Activated T-cell treated with anti-CD3 and anti-CD28 coated beads, Interleukin-2, amount 50 U/mL, for 24 hours (primary cell): ENCODE results near the gene ABCA2.

ENCODE experiments used
- DNase-seq: peaks from one replicate; pipeline ENCODE4 v3.0.0-alpha.2; 2020
- H3K27ac Mint-ChIP-seq: 2 replicates; pipeline ENCODE4 v1.8.0; 2020; ENCODE audit warnings: mild to moderate bottlenecking, mixed read lengths
- H3K27me3 Mint-ChIP-seq: 2 replicates; pipeline ENCODE4 v1.8.0; 2020; ENCODE audit warnings: mixed read lengths
- H3K36me3 Mint-ChIP-seq: 2 replicates; pipeline ENCODE4 v1.8.0; 2020; ENCODE audit warnings: low read depth, mixed read lengths
- H3K4me1 Mint-ChIP-seq: 2 replicates; pipeline ENCODE4 v1.8.0; 2020; ENCODE audit warnings: low read depth, mixed read lengths
- H3K4me3 Mint-ChIP-seq: 2 replicates; pipeline ENCODE4 v1.8.0; 2020; ENCODE audit warnings: mild to moderate bottlenecking, moderate library complexity, mixed read lengths
- H3K9me3 Mint-ChIP-seq: 2 replicates; pipeline ENCODE4 v1.8.0; 2020; ENCODE audit warnings: mixed read lengths

The ABCA2 gene, protein sequence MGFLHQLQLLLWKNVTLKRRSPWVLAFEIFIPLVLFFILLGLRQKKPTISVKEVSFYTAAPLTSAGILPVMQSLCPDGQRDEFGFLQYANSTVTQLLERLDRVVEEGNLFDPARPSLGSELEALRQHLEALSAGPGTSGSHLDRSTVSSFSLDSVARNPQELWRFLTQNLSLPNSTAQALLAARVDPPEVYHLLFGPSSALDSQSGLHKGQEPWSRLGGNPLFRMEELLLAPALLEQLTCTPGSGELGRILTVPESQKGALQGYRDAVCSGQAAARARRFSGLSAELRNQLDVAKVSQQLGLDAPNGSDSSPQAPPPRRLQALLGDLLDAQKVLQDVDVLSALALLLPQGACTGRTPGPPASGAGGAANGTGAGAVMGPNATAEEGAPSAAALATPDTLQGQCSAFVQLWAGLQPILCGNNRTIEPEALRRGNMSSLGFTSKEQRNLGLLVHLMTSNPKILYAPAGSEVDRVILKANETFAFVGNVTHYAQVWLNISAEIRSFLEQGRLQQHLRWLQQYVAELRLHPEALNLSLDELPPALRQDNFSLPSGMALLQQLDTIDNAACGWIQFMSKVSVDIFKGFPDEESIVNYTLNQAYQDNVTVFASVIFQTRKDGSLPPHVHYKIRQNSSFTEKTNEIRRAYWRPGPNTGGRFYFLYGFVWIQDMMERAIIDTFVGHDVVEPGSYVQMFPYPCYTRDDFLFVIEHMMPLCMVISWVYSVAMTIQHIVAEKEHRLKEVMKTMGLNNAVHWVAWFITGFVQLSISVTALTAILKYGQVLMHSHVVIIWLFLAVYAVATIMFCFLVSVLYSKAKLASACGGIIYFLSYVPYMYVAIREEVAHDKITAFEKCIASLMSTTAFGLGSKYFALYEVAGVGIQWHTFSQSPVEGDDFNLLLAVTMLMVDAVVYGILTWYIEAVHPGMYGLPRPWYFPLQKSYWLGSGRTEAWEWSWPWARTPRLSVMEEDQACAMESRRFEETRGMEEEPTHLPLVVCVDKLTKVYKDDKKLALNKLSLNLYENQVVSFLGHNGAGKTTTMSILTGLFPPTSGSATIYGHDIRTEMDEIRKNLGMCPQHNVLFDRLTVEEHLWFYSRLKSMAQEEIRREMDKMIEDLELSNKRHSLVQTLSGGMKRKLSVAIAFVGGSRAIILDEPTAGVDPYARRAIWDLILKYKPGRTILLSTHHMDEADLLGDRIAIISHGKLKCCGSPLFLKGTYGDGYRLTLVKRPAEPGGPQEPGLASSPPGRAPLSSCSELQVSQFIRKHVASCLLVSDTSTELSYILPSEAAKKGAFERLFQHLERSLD (N-terminal part only)

DNA sequence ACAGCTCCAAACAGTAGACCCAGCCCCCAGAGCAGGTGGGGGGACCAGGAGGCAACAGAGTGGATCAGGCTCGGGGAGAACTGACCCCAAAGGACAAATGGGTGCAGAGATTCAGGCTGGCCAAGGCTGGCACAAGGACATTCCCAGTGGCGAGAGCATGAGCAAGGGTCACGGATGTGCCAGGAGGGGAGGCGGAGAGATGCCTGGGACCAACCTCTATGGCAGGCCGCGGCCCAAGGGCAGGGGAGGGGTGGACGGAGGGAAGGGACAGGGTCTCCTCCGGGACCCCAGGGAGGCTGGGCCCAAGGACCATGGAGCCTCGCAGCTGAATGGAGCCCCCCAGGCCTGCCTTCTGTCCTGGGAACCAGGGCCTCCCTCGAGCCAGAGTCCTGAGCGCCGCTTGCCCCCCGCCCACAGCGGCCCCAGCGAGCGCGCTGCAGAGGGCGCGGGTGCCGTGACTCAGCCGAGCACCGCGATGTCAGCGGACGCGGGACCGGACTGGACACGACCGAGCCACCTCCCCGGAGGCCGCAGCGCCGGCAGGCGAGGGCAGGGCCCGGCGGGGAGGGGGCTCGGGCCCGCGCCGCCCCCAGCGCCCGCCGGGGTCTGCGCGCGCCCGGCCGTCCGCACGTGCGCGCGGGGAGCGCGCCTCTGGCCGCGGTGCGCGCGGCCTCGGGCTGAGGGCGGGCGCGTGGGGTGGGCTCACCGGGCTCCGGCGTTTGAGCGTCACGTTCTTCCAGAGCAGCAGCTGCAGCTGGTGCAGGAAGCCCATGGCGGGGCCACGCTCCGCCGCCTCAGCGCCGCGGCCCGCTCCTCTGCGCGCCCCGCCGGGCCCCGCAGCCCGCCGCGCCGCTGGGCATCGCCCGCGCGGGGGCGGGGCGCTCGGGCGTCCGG, at the start of gene ABCA2:
Gene ABCA2, minus strand, starts transcription at position 869 of the 894 bp plus-strand sequence. Its CDS starts 97 bp downstream, at position 772.
- H3K27me3 Mint-ChIP-seq, result no peaks in the 10 kb centered on the region
- H3K4me1 Mint-ChIP-seq, result peaks cover 45% of the 10 kb centered on the region
- no peaks in the 10 kb centered on the region for H3K9me3 Mint-ChIP-seq
- DNase-seq, result peak; percentile 45
- peak within 1 kb of the TSS; percentile 71 for H3K4me3 Mint-ChIP-seq
- H3K27ac Mint-ChIP-seq, result peak within 1 kb of the TSS; percentile 74
- H3K36me3 Mint-ChIP-seq, result no peaks in the 10 kb centered on the region

- peak; percentile 78 for DNase-seq
- Mint-ChIP-seq H3K36me3 (peaks cover 20% of the 10 kb centered on the region), H3K9me3 (no peaks in the 10 kb centered on the region), H3K27ac (no peak within 1 kb of the TSS), H3K27me3 (no peaks in the 10 kb centered on the region), H3K4me3 (peak within 1 kb of the TSS; percentile 77), H3K4me1 (peaks cover 3% of the 10 kb centered on the region)
These were observed 49.1 kb upstream of the ABCA2 start, which contains the start of gene UAP1L1 for GRCh38 chr9:137077010-137077747. Gene UAP1L1, plus strand, starts transcription at chr9:137077517. Its CDS starts 16 bp downstream, at chr9:137077533.

DNA sequence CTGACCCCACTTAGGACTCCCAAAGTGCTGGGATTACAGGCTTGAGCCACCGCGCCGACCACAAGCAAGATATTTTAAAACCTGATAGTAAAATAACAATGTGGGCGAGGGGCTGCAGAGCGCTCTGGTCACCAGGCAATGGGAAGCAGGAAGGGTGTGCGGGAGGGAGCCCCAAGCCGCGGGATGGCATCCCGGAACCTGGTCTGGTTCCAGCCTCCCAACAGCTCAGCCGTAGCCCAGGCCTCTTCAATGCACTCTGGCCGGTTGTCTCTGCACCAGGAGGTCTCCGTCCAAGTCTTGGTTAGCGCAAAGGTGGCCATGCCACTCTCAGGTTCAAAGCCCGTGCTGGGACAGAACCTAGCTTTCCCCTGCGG, 48.6 kb upstream of the ABCA2 start:
- Mint-ChIP-seq H3K27ac (no peak overlapping the region), H3K4me3 (peak overlapping the region; percentile 62)

DNA sequence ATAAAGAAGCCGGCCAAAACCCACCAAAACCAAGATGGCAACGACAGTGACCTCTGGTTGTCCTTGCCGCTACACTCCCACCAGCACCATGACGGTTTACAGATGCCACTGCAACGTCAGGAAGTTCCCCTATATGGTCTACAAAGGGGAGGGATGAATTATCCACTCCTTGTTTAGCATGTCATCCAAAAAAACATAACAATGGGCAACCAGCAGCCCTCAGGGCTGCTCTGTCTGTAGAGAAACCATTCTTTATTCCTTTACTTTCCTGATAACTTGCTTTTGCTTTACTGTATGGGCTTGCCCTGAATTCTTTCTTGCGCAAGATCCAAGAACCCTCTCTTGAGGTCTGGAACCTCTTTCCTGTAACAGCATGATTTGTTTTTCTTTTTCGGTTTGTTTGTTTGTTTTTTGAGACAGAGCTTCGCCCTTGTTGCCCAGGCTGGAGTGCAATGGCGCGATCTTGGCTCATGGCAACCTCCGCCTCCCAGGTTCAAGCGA, 47.3 kb upstream of the ABCA2 start:
- no peak overlapping the region for H3K4me3 Mint-ChIP-seq
- no peak for DNase-seq
- H3K27ac Mint-ChIP-seq, result no peak overlapping the region
- peaks cover 12% of the 10 kb centered on the region for H3K4me1 Mint-ChIP-seq
- no peaks in the 10 kb centered on the region for H3K27me3 Mint-ChIP-seq
- peaks cover 12% of the 10 kb centered on the region for H3K36me3 Mint-ChIP-seq
- H3K9me3 Mint-ChIP-seq, result no peaks in the 10 kb centered on the region

More for the DNA sequence above, 48.6 kb upstream of the ABCA2 start:
- DNase-seq, result no peak
- H3K4me1 Mint-ChIP-seq, result peaks cover 3% of the 10 kb centered on the region
- H3K36me3 Mint-ChIP-seq, result peaks cover 14% of the 10 kb centered on the region
- no peaks in the 10 kb centered on the region for H3K9me3 Mint-ChIP-seq
- H3K27me3 Mint-ChIP-seq, result no peaks in the 10 kb centered on the region

GRCh38 chr9:137074657-137075274, 46.7 kb upstream of the ABCA2 start:
- Mint-ChIP-seq H3K4me3 (no peak overlapping the region), H3K36me3 (peaks cover 7% of the 10 kb centered on the region), H3K27ac (no peak overlapping the region), H3K9me3 (no peaks in the 10 kb centered on the region), H3K27me3 (no peaks in the 10 kb centered on the region), H3K4me1 (peaks cover 12% of the 10 kb centered on the region)
- no peak for DNase-seq

DNA sequence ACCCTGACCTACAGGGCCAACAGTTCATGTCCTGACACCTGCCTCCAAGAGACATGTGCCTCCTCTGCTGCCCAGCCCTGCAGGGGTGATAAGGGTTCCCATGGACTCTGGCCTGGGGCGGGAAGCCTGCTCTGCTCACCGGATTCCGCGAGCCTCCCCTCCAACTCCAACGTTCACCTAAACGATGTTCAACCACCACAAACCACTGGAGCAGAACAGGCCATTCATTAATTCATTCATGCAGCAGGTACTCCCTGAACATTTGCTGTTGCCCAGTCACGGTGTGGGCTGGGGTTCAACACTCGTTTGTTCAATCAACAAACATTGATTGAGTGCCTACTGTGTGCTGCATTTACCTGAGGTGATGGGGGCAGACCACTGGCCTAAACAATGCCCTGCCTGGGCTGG, 46.0 kb upstream of the ABCA2 start:
- Mint-ChIP-seq H3K9me3 (no peaks in the 10 kb centered on the region), H3K36me3 (no peaks in the 10 kb centered on the region), H3K4me3 (no peak overlapping the region), H3K4me1 (peaks cover 12% of the 10 kb centered on the region), H3K27ac (no peak overlapping the region), H3K27me3 (no peaks in the 10 kb centered on the region)
- DNase-seq, result no peak

DNA sequence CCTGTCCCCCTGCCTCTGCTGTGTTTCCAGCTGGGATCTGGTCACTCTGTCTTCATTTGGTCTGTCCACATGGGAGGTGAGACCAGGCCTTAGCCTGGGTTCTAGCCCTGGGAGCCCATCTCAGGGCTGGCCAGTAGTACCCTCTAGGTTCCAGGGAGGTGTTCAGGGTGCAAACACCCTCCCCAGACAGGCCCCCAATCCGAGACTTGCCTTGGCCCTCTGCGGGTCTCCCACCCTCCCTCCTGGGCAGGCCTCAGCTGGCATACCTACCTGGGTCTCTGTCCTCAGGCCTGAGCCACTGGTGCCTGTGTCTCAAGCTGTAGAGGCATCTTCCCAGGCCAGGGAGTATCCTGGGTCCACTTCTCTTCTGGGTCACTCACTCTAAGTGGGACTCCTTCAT, 43.2 kb upstream of the ABCA2 start:
- H3K4me3 Mint-ChIP-seq, result peak overlapping the region; percentile 72
- H3K27me3 Mint-ChIP-seq, result peaks cover 6% of the 10 kb centered on the region
- peak overlapping the region; percentile 66 for H3K27ac Mint-ChIP-seq
- no peak for DNase-seq
- H3K36me3 Mint-ChIP-seq, result no peaks in the 10 kb centered on the region
- peaks cover 14% of the 10 kb centered on the region for H3K4me1 Mint-ChIP-seq
- no peaks in the 10 kb centered on the region for H3K9me3 Mint-ChIP-seq

- H3K9me3 Mint-ChIP-seq, result no peaks in the 10 kb centered on the region
- peaks cover 14% of the 10 kb centered on the region for H3K4me1 Mint-ChIP-seq
- H3K27me3 Mint-ChIP-seq, result peaks cover 6% of the 10 kb centered on the region
- DNase-seq, result no peak
- no peaks in the 10 kb centered on the region for H3K36me3 Mint-ChIP-seq
- peak overlapping the region; percentile 66 for H3K27ac Mint-ChIP-seq
- peak overlapping the region; percentile 72 for H3K4me3 Mint-ChIP-seq
These were observed 42.9 kb upstream of the ABCA2 start for GRCh38 chr9:137070906-137071275.

- Mint-ChIP-seq H3K4me1 (peaks cover 14% of the 10 kb centered on the region), H3K4me3 (peak within 1 kb of the TSS; percentile 72), H3K36me3 (no peaks in the 10 kb centered on the region), H3K27me3 (peaks cover 6% of the 10 kb centered on the region), H3K27ac (peak within 1 kb of the TSS; percentile 66), H3K9me3 (no peaks in the 10 kb centered on the region)
- peak; percentile 88 for DNase-seq
These were observed 42.3 kb upstream of the ABCA2 start, which contains the start of gene SAPCD2 for GRCh38 chr9:137070201-137070905. Gene SAPCD2, minus strand, starts transcription at chr9:137070557. Its CDS starts 97 bp downstream, at chr9:137070460.

GRCh38 chr9:137069508-137070091, 41.6 kb upstream of the ABCA2 start:
- DNase-seq, result no peak
- H3K9me3 Mint-ChIP-seq, result no peaks in the 10 kb centered on the region
- H3K27ac Mint-ChIP-seq, result no peak overlapping the region

DNA sequence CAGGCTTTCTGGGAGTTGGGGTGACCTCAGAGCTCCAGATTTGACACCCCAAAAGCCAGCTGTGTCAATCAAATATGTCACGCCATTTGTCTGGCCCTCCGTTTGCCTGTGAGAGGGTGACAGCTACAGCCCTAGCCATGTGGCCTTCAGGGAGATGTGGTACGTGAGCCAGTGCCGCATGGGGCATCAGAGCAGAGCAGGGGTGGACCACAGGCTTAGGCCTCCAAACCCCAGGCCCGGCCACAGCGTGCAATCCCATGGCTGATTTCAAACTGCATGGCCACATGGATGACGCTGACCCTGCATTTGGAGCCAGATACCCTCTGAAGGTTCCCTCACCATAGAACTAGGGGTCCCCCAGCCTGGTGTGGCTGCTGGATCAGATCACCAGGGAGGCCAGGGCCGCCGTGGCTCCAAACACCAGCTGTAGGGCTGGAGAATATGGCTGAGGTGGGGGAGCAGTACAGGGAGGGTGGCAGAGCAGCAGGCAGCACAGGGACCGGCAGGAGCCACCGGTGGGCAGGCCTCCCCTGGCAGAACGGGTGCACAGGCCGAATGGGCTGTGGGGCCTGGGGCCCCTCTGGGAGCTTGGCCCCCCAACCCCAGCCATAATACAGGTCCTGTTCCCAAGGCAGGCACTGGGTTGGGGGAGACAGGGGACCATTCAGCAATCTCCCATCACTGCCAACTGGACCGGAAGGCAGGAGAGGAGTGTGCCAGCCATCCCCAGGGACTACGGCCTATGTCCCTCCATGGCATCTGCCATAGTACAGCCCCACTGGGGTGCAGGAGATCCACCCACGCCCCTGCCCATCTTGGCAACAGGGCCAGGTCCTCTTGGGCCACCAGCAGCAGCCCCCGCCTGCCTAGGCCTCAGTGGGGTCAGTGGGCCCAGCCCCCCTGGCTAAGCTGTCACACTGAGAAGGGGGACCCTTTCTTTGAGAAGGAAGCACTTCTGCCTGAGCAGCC, 40.8 kb upstream of the ABCA2 start:
- Mint-ChIP-seq H3K36me3 (peaks cover 2% of the 10 kb centered on the region), H3K9me3 (no peaks in the 10 kb centered on the region), H3K27ac (no peak overlapping the region), H3K4me3 (peak overlapping the region; percentile 66), H3K4me1 (peaks cover 16% of the 10 kb centered on the region), H3K27me3 (peaks cover 8% of the 10 kb centered on the region)
- peak; percentile 32 for DNase-seq

More at GRCh38 chr9:137069508-137070091, 41.6 kb upstream of the ABCA2 start:
- H3K4me1 Mint-ChIP-seq, result peaks cover 14% of the 10 kb centered on the region
- H3K36me3 Mint-ChIP-seq, result no peaks in the 10 kb centered on the region
- peaks cover 6% of the 10 kb centered on the region for H3K27me3 Mint-ChIP-seq
- H3K4me3 Mint-ChIP-seq, result peak overlapping the region; percentile 66
